ENCODE results near the gene TMPRSS3.

DNA sequence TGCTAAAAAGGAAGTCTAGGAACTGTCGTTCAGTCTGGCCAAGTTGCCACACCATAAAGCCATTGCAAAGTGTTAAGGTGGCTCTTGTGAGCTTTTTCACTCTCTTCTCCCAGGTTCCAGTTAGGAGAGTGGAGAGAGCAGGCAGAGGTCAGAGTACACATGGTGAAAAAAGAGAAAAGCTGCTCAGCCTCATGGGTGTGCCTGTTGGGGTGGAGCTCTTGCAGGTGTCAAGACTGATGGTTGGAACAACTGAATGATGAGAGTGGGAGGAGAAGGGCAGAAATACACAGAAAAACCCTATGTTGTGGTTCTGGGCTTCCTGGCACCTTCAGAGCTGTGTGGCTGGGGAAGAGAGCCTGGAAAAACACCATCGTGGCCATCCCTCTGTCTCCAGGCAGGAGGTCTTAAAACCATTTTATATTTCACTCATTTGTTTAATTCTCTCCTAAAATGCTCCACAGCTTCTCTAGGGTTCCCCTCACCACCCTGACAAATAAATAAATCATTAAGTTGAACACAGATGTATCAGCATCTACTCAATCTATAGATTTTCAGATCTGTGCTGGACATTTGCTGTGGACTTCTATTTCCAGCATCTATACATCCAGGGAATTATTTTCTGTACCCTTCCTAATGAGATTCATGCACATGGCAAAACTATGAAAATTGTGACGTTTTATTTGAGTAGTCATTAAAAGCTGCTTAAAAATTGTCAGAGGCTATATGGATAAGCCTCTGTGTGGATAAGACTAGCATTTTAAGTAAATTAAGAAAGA is 25.4 kb upstream of the TMPRSS3 start:
- TF ChIP-seq, protein P1, sequence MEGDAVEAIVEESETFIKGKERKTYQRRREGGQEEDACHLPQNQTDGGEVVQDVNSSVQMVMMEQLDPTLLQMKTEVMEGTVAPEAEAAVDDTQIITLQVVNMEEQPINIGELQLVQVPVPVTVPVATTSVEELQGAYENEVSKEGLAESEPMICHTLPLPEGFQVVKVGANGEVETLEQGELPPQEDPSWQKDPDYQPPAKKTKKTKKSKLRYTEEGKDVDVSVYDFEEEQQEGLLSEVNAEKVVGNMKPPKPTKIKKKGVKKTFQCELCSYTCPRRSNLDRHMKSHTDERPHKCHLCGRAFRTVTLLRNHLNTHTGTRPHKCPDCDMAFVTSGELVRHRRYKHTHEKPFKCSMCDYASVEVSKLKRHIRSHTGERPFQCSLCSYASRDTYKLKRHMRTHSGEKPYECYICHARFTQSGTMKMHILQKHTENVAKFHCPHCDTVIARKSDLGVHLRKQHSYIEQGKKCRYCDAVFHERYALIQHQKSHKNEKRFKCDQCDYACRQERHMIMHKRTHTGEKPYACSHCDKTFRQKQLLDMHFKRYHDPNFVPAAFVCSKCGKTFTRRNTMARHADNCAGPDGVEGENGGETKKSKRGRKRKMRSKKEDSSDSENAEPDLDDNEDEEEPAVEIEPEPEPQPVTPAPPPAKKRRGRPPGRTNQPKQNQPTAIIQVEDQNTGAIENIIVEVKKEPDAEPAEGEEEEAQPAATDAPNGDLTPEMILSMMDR (IDR thresholded peaks at IDR 0.05) = no peak
- TF ChIP-seq POLR2A (IDR thresholded peaks at IDR 0.05) = no peak

Measured in heart left ventricle (tissue), 13 donors.